GM21447 (cell line): ENCODE measurements around the gene CLIP2.
"Not testable (repeated sequence)": the region's sequence is repeated elsewhere in the genome, so short reads cannot be mapped to it uniquely, and the experiment has no call there.

Source experiments
- ATAC-seq: cut with Tn5 transposase; IDR thresholded peaks from one replicate; pipeline ENCODE4 v1.9.1; 2021; ENCODE audit not compliant: unreplicated experiment

CLIP2 gene

GRCh38 chr7:74428023-74428422 lies 138.8 kb downstream of the CLIP2 start:
- no peak for ATAC-seq

GRCh38 chr7:74429153-74429747 lies 140.0 kb downstream of the CLIP2 start:
- ATAC-seq = no peak

GRCh38 chr7:74430409-74430808 lies 141.2 kb downstream of the CLIP2 start:
- ATAC-seq = not testable (repeated sequence)

- ATAC-seq = no peak
Measured at GRCh38 chr7:74430961-74431466, 141.8 kb downstream of the CLIP2 start.

- ATAC-seq = not testable (repeated sequence)
Measured at GRCh38 chr7:74437291-74437571, 148.0 kb downstream of the CLIP2 start.

GRCh38 chr7:74438327-74438726 lies 149.1 kb downstream of the CLIP2 start:
- no peak for ATAC-seq

- ATAC-seq = no peak
Measured at GRCh38 chr7:74439541-74439940, 150.3 kb downstream of the CLIP2 start.

- ATAC-seq = not testable (repeated sequence)
Measured at GRCh38 chr7:74440143-74440542, 150.9 kb downstream of the CLIP2 start.

GRCh38 chr7:74441801-74442200 lies 152.6 kb downstream of the CLIP2 start:
- ATAC-seq = no peak

- ATAC-seq = no peak
Measured at GRCh38 chr7:74443543-74444247, 154.5 kb downstream of the CLIP2 start.

GRCh38 chr7:74449144-74449543 lies 159.9 kb downstream of the CLIP2 start:
- no peak for ATAC-seq

- ATAC-seq = no peak
Measured at GRCh38 chr7:74449809-74450397, 160.7 kb downstream of the CLIP2 start.

- ATAC-seq = no peak
Measured at GRCh38 chr7:74452748-74453321, 163.6 kb downstream of the CLIP2 start.

GRCh38 chr7:74453322-74454011 lies 164.3 kb downstream of the CLIP2 start, which contains the start of gene GTF2IRD1:
Gene GTF2IRD1 (plus strand): TSS chr7:74453906. CDS start chr7:74508081, 54,175 bp downstream.
- ATAC-seq = no peak

GRCh38 chr7:74454021-74454924 lies 165.1 kb downstream of the CLIP2 start:
- ATAC-seq = no peak

- no peak for ATAC-seq
Measured at GRCh38 chr7:74454925-74455288, 165.7 kb downstream of the CLIP2 start.

- ATAC-seq = no peak
Measured at GRCh38 chr7:74455291-74455804, 166.1 kb downstream of the CLIP2 start.
